ENCODE measurements around the gene KRT74.

Gene KRT74

DNA sequence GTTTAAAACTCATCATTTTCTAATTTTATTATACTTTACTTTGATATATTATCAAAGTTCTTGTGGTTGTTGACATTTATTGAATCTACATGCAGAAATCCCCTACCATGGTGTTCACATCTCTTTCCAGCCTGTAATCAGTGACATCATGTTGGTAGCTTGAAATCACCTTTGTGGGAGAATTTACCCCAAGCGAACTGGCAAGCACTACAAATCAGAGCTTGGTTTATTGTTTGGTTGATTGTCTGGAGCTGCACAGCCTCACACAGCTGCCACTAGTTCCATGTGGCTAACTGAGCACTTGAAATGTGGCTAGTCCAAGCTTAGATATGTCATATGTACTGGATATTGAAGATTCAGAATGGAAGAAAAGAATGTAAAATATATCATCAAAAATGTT, 38.1 kb downstream of the KRT74 start:
- DNase-seq (ENCODE audit: low read depth) = no peak

DNA sequence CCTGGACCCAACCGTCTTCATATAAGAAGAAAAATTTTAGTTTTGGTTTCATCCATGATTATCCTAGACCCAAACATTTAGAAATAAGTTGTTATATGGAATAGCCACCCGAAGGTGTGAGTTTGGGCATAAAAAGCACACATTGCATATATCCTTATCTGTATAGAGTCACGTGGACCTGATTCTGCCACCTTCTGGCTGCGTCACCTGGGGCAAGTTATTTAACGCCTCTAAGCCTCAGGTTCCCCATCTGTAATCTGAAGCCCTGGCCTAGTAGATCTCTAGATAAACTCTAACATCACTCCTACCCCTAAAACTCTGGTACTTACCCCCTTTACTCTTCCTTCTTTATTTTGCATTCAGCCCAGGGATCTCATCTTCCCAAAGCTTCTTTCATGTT, 39.2 kb downstream of the KRT74 start:
- DNase-seq (ENCODE audit: low read depth) = no peak

DNA sequence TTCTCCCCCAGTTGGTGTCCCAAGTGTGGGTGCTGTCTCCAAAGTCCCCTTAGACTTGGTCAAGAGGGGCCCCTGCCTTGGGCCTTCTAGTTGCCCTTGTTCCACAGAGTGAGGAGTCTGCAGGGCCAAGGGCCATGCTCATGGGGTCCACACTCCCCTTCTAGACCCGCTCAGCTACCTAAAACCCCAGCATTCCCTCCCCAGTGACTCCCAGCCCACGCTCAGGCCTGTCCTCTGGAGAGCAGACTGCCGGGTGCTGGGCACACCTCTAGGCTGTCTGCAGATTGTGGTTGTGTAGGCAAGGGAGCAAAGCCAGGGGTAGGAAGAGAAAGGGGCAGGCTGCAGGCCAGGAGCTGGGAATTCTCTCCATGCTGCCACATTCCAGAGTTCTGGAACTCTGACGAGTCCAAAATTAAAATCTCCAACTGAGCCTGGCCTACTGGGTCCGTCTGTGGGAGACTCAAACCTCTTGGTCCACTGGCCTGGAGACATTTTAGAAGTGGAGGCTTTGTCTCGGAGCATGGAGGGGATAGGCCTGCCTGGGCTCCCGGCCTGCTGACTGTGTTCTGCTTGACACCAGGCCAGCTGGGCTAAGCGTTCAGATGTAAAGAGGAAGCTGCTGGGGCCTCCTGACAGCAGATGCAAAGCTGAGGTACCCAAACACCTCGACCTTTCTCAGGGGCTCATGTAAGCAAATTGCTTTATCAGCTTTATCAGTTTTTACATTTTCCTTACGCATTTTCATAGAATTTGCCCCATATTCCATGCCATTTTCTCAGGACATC, 39.8 kb downstream of the KRT74 start:
- no peak for DNase-seq (ENCODE audit: low read depth)

DNA sequence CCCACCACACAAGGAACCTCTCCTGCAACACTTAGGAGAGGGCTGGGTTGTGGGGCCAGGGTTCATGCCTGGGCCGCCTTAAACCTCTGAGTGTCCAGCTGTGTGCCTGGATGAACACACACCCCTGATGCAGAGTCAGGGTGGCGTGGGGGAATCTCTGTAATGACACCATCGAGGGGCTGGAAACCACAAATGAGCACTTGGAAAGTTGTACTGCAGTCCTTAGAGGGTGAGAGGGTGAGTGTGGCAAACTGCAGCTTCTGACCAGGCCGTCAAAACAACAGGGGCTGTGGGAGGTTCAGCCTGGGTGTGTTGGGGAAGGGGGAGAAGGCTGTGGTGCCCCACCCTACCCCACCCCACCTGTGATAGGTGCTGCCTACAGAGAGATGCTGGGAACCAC, 41.0 kb downstream of the KRT74 start:
- no peak for DNase-seq (ENCODE audit: low read depth)

DNA sequence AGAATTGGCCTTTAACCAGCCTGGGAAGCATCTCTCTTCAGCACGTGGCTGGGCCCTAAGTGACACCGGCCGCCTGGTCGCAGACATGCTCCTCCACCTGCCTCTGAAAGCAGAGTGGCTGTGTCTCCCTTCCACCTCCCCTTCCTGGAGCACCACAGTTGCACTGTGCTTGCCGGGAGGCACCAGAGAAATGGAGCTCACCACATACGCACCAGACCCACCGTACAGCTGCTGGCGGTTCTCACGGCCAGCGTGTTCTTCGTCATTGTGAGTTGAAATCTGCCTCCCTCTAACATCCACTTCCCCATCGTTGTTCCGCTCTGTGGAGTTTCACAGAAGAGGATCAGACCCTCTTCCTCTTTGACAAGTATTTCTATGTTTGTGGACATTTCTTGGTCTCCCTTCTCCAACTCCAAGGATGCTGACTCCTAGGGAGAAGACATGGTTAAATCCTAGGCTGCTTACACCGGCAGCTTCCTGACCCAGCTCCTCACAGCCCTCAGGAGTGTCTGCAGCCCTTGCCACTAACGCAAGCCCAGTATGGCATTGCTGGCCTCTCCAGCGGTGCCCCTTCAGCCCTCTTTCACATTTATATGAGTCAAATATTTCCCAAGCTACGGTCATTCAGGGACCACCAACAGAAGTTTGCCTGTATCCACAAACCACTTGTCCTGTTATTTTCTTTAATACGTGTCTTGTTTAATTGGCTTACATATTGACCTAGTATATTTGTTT, 41.9 kb downstream of the KRT74 start:
- no peak for DNase-seq (ENCODE audit: low read depth)

DNA sequence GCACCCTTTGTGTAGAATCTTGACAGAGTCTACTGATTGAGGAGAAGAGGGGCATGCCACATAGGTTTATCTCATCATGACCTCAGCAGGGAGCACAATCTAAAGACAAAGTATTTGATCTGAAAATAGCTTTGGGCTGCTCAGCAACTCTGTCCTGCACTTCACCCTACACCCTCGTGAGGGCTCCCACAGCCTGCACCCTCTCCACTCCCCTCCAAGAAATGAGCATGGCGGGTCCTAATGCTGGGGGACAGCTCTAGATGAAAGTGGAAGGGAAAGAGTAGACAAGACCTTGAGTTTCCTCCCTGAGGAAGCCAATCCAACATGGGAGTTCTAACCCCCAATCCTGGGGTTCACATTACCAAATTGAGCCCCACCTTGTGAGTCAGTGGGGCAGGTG, 42.7 kb downstream of the KRT74 start:
- no peak for DNase-seq (ENCODE audit: low read depth)

DNA sequence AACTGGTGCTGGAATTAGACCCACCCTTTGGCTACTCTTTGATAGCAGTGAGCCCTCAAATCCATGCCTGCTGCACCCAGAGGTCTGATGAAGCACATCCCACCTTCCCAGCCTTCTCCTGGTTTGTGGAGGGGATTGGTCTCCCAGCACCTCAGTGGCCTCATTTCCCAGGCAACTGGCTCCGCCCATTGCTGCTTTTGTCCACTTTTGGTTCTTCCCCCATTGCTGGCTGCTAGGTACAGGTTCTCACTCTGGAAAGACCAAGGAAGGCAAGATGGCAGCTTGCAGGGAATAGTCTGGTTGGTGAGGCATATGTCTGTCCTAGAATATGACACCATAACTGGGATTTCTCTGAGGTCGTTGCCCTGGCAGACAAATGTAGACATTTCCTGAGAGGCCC, 43.3 kb downstream of the KRT74 start:
- DNase-seq (ENCODE audit: low read depth) = no peak

DNA sequence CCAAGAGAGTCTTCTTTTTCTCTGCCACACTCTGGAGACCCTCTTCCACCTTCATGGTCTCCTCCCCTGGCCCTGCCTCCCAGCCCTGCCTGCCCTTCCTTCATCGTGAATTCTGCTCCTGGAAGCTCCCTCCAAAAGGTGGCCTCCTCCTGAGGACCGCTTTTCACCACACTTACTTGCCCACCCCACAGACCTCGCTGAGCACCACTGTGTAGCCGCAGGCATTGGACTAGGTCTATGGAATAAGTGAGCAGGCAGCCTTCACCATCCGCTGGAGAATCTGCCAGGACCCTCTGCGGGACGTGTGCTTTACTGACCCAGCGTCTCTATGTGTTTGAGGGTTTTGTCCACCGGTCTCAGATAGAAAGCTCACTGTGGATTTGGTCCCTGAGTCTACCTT, 43.8 kb downstream of the KRT74 start:
- DNase-seq (ENCODE audit: low read depth) = no peak

DNA sequence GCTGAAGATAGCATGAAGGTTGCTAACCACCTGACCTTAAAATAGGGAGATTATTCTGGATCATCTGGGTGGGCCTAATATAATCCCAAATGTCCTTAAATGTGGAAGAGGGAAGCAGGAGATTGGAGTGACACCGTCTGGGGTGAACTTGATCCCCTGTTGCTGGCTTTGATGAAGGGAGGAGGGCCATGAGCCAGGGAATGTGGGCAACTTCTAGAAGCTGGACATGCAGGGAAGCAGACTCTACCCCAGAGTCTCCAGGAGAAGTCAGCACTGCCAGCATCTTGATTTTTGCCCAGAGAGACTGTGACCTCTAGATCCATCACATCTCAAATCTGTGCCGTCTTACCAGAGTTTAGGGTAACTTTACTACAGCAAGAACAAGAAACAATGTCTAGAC, 44.2 kb downstream of the KRT74 start:
- DNase-seq (ENCODE audit: low read depth) = no peak

DNA sequence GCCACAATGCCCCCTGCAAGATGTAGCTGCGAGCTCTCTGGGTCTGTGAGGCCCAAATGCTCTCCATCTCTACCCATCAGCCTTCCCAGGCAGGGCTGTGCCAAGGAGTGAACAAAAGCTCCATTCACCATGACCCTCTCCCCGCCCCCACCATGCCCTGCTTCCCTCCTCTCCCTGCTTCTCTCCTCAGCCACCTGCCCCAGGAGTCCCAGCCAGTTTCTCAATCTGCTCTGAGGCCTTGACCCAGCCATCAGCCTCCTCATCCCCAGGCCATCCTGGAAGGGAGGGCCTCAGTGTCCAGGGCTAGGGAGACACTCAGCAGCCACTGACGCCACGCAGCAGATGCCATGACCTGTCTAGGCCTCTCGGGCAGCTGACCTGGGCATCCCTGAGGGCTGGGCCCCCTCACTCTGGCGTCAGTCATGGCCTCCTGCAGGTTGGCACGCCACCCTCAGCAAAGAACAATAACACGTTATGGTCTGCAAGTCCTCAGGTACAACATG, 45.0 kb downstream of the KRT74 start:
- no peak for DNase-seq (ENCODE audit: low read depth)

DNA sequence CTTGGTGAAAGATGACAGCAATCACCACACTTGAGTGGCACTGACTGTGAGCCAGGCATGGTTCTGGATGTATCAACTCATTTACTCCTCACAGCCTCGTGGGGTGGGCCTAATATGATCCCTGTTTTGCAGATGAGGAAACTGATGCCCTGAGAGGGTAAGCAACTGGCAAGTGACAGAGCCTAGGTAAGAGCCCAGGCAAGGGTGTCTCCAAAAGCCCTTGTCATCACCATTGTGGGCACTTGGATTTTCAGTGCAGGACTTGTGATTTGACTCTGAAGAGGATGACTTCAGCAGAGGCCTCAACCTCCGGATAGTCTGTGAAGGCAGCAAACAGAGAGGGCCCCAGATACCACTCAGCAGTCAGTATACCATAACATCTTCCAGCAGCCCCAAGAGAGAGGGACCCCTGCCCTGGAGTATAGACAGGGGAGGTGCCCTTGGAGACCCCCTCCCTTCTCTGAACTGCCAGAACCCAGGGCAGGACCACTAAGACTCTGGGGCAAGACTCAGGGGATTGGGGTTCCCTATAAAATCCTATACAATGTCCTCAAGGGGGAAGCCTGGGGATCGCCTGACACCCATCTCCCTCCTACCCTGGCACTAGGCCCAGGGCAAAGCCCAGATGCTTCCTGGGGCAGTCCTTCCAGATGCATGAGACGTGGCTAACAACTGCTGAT, 46.4 kb downstream of the KRT74 start:
- DNase-seq (ENCODE audit: low read depth) = no peak

DNA sequence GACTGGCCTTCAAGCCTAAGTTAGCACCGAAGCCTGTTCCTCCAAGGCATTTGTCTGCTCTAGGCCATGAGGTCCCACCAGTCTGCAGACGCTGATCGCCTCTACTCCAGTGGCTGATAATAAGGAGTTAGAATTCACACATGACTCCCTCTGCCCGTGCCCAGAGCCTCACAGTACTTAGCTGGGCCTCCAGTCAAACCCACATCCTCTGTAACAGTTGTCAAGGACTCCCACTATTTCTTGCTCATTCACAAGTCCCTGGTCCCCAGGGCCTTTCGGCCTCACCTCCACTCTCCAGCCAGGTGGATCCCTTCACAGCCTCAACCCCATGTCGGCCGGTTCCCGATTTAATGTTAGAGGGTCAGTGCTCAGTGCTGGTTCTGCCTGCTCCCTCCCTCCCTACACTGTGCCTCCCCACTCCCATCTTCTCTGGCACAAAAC, 47.1 kb downstream of the KRT74 start:
- DNase-seq (ENCODE audit: low read depth) = no peak

DNA sequence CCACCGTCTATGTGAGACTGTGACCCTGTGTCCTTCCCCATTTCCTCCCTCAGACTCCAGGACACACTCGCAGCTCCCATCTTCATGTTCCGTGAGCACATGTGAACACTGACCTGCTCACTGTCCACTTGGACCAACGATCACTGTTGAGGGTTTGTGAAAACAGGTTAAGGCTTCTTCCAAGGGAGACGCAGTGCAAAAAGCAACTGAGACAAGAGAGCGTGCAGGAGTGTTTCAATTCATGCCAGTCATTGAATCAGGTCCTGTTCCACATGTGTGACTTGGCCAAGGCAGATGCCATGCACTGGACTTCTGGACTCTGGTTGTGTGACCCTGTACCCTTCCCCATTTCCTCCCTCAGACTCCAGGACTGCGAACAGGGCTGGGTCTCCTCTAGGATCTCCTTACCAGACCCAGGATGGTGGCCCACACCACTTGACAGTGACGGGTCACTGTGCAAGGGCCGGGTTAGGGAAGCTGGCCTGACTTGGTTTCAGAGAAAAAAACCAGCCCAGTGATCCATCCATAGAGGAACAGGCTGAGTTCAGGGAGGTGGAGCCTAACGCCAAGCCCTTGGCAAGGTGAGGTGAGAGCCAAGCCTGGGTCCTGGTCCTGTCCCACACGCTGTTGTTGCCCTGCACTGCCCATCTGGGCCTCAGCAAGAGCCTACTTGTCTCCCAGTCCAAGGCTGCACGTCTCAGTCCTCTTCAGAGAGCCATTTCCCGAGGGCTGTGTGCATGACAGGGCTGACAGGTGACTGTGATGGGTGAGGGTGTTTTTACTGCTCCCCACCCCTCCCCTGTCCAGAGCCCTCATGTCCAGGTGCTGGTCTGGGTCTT, 47.8 kb downstream of the KRT74 start:
- no peak for DNase-seq (ENCODE audit: low read depth)

DNA sequence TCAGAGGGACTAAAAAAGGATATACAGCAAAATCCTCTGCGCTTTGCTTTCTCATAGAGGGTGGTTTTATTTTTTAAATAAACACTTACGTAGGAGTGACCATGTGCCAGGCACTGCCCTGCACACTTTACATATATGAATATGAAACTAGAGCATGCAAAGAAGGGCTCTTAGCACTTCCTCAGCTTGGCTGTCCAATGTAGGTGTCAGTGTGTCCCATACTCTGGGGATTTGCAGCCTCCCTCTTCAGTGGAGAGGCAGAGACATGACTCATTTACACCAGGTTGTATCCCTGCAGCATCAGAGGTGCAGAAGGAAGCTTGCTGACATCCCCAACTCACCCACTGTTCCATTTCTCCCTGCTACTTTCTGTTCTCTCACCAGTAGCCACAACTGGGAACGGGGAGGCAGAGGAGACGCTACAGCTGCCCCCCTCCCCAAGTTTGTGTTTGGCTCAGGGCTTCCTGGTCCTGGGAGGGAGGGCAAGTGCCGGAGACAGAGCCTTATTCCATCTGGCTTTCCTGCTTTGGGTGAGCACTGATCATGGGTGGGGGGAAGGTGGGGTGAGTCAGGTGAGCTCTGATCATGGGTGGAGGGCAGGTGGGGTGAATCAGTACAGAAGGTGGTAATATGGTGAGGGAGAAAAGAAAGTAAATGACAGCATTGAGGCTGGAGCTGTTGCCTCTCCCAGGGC, 48.6 kb downstream of the KRT74 start:
- no peak for DNase-seq (ENCODE audit: low read depth)

DNA sequence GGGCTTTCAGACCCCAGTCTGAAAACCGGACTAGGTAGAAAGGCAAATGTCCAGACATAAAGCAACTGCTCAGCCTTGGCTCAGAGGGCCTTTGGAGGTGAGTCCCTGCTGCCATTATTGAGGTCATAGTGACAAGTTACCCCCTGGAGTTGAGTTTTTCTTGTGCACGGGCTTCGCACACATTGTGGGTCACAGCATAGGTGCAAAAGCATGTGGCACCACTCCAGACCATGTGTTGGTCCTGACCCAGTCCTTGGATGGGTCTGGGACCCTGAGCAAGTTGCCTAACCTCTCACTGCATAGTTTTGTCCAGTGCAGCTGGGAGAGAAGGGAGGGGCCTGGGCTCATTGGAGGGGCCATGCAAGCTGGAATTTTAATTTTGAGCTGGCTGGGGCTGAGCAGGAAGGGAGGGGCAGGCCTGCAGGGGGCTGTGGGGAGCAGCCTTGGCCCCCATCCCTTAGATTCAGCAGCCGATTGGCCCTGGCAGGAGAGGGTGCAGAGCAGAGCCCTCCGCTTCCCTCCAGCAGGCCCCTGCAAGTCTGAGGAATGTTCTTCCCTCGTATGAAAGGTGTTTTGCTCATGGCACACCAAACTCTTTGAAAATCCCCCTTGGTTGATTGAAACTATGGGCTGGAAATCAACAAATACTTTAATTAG, 49.3 kb downstream of the KRT74 start:
- no peak for DNase-seq (ENCODE audit: low read depth)

DNA sequence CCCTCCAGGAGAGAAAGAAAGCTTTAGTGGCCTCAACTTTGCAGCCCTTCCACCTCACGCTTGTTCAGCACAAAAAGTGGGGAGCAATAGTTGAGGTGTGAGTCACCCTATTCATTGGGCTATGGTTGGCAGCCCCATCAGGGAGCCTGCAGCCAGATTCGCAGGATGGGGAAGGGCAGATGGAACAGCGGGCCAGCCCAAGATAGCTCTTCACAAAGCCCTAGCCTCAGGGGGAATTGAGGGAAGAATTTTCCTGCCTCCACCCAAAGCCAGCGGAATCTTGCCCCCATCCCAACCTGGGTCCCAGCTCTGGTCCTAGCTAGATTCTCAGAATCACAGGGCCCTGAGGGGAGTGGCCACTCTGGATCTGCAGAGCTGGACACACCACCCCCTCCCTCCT, 49.8 kb downstream of the KRT74 start:
- DNase-seq (ENCODE audit: low read depth) = no peak

DNA sequence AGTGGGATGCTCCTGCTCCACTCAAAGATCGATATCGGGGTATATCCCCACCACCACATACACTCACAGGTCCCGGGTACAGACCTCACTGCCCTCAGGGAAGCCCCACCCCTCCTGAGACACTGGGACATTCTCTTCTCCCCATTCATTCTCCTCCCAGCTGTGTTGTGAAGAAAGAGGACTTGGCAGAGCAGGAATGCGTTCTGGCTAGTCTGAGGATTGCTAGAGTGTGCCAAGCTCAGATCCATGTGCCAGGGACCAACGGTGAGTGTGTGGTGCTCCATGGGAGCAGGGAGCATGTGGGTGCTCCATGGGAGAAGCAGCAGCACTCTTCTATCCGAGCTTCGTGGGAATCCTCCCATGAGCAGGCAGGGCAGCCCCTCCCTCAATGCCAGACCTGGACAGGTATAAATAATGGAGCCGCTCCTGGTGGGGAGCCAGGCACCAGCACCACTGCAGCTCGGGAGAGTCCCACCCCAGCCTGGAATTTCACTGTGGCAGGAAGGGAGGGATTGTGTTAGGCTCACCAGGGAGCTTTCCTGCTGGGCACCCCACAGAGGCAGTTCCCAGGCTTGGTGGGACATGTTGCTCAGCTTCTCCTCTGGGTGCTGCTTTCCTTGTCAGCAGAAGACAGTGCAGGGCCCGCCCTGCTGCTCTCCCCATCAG, 51.2 kb downstream of the KRT74 start:
- DNase-seq (ENCODE audit: low read depth) = no peak

DNA sequence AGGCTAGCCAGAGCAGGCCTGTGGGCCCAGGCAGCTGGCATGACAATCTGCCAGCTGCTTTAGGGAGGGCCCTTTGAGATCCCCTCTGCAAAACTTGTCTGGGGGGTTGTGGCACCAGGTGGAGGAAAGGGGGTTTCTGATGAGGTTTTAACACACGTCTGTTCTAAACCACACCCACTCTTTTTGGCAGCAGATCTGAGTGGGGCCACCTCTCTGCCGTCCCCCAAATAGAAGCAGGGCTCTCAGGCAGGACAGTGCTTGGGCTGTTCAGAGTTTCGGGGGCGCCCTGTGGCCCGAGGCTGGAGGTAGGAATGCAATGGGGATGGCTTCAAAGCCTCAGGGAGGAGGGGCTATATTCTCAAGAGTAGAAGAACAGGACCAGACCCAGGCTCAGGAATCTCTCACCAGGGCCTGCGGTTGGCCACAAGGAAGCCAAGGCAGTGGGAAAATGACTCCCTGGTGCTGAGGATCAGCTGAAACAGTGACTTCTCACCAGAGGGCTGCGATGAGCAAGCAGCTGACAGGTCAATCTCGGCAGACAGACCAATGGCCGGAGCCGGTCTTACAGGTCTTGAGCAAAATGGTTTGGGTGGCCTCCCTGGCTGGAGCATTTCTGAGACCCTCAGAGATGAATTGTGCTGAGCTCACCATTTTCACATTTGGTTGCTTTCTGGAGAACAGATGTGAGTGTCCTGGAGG, 51.9 kb downstream of the KRT74 start:
- no peak for DNase-seq (ENCODE audit: low read depth)

DNA sequence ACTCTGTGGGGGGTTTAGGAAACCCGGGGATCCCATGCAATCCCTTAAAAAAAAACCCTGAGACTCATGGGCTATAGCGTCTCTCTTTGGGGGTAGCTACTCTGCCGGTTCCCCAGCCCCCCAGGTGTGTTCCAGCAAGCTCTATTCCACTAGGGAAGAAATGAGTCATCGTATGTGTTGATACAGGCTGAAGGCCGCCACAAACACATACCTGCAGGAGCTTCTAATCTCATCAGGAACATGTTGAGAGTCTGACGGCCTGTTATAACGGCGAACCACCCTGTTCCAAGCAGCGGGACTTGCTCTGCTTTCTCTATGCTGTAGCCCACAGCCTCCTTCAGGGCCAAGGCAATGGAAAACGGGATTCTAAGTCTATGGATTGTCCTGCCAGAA, 52.5 kb downstream of the KRT74 start:
- no peak for DNase-seq (ENCODE audit: low read depth)

All from stimulated activated CD8-positive, alpha-beta memory T cell treated with anti-CD3 and anti-CD28 coated beads, Interleukin-4, amount 100 ng/mL, for 24 hours (primary cell).